EL (cell line): ENCODE results near the gene FAM83F.
"Not testable (repeated sequence)": the region's sequence is repeated elsewhere in the genome, so short reads cannot be mapped to it uniquely, and the experiment has no call there.

ENCODE experiments used
- DNase-seq: peaks from one replicate; pipeline ENCODE4 v3.0.0-alpha.2; 2016

The FAM83F gene

DNA sequence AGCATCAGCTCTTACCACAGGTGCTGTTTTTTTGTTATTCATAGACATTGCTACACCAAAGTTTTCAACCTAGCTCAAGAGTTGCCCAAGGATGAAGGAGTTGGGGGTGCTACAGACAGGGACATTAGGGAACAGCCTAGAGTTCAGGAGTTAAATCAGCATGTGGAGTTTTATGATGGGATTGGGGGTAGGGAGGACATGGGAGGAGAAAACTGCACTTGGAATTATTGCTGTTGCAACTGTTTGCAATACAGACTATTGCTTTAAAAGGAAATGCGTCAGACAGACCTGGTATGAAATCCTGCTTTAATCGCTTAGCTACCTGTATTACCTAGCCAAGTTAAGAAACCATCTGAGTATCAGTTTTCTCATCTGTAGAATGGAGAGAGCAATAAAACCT lies 28.3 kb upstream of the FAM83F start:
- no peak for DNase-seq

DNA sequence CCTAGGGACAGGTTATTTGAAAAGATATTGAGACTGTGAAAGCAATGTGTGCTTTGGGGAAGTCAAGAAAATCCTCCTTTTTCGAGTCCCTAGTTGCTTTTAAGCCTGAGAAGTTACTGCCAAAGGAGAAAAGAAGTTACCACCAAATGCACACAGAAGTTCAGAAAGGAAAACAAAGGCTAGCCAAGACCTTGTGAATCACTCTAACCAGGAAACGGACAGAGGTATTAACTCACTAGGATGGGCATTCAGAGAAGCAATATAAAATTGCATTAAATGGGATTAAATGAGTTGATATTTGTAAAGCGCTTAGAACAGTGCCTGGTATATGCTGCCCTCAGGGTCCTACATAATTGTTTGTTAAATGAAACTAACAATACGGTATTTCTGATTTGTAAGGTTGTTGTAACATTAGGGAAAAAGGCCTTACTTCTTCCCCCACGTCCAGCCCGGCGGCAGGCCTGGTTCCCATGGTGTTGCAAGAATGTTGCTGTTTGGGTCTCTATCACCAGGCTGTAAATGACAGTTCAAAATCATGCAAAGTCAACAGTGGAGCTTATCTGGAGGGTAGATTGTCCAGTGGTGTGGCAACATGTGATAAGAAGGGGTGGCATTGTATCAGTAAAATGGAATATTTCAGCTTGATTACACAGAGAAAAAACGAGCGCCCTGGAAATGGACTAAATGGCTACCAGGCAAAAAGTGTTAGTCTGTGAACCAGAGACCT lies 27.5 kb upstream of the FAM83F start:
- peak; percentile 10 for DNase-seq

DNA sequence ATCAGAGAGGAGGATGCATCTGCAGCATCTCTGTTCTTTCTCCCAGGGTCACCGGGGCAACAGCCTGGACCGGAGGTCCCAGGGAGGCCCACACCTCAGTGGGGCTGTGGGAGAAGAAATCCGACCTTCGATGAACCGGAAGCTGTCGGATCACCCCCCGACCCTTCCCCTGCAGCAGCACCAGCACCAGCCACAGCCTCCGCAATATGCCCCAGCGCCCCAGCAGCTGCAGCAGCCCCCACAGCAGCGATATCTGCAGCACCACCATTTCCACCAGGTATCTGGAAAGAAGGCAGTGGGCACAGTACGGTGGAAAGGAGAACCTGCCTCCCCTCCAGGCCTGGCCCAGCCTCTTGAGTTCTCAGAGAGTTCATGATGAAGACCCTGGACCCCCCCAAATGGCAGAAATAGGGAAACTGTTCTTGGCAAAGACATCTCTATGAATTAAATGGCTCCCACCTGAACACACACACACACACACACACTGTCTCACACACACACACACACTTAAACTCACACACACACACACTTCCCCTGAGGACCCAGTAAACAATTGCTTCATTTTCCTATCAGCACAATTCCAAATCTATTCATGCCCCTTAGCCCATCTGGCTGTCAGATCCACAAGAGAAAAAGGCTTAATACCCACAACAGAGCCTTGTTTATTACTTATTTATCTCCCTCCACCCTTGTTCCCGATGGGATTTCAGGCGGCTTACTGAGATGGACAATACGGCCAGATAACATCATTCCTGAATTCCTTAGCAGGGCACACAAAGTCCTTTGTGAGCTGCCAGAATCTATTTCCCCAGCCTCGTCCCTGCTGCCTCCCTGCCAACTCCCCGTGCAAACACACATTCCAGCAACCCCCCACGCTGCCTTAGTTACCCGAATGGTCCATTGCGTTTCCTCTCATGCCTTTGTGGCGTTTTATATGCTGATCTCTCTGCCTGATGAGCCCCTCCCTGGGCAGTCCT lies 26.5 kb upstream of the FAM83F start:
- DNase-seq = no peak

DNA sequence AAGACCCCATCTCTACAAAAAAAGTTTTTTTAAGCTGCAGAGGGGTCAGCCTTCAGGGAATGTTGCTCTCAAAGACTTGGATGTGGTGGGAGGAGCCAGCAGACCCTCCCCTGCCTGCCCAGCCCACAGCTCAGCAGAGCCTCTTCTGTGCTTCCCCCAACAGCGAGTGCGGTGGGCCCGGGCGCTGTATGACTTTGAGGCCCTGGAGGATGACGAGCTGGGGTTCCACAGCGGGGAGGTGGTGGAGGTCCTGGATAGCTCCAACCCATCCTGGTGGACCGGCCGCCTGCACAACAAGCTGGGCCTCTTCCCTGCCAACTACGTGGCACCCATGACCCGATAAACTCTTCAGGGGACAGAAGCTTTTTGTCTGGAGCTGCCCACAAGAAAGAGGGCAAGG lies 24.0 kb upstream of the FAM83F start:
- no peak for DNase-seq

DNA sequence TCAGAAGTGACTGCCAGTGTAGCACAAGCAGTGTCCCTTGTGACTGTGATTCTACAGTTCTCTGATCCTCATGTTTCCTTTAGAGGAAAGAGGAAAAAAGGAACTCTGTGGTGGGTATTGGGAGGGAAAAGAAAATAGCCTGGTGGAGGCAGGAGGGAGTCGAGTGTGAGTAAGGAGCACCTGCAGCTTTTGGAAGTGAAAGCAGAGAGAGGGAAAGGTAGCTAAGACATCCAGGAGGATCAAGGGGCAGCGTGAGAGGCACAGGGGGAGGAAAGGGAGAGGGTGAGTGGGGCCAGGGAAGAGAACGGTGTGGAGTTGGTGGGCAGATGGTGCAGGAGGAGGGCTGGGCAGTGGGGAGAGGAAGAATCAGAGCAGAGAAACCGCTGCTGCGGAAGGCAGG lies 22.1 kb upstream of the FAM83F start:
- no peak for DNase-seq

DNA sequence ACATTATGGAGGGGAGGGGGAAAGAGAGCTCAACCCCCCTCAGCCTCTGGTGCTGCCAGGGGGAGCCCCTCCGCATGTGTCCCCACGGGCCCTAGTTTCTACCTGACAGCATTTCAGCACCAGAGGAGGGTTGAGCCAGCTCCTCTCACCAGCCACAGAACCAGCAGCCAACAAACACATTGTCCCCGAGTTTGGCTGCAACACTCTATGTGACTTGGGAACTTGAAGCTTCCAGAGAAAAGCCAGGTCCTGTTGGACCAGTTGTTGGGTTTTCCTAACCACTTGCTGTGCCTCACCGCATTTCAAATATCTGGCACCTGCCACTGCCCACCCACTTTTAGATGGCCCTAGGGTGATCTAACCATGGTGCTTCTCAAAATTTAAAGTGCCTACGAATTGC lies 21.1 kb upstream of the FAM83F start:
- DNase-seq = no peak

GRCh38 chr22:39974065-39974464 lies 20.7 kb upstream of the FAM83F start:
- DNase-seq = no peak

GRCh38 chr22:39979048-39979447 lies 15.7 kb upstream of the FAM83F start:
- no peak for DNase-seq

- DNase-seq = no peak
Measured at GRCh38 chr22:39979458-39979857, 15.3 kb upstream of the FAM83F start.

- no peak for DNase-seq
Measured at GRCh38 chr22:39980596-39980995, 14.2 kb upstream of the FAM83F start.

DNA sequence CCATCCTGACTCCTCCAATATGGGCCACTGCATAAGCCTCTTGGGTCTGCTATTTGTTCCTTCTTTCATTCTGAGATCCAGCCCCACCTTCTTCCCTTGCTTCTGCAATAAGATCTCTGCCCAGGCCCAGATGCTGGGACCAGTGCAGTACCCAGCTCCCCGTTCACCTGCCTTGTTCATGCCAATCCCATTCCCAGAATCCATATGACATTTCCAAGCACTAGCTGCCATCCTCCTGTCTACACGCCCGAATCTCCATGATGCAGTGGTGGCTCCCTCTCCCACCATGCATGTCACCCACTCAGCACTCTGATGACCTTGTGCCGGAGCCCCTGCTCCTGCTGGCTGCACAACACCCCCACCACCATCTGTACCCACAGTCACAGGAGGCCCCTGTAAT lies 11.4 kb upstream of the FAM83F start:
- no peak for DNase-seq

DNA sequence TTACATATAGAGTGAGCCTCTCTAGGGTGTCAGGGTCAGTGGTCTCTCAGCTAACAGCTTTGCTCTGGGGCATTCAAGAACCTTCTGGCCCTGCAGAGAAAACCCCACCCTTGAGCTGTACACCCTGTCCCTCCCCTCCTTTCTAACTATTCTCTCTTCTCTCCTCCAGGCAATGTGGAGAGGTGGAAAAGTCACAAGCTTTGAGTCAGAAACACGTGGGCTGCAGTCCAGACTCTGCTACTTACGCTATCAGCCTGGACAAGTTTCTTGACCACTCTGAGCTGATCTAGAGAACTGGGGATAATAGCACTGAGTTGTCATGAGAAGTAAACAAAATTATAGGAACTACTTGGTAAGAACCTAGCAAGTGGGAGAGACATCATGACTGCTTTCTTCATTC lies 10.7 kb upstream of the FAM83F start:
- no peak for DNase-seq

DNA sequence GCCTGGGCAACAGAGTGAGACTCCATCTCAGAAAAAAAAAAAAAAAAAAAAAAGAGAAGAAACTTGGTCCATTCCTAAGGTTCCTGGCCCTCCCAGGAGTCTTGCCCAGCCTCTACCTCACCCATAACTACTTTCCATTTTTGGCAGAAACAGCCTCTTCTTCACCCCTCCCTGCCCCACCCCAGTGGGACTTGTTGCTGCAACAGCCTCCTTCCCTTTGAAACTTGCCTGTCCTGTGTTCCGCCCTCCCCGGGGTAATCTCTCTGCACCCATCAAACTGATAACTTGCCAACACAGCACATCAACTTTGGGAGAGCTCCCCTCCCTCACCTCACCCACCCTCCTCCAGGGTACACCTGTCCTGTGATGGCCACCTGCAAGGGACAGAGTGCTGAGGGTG lies 10.0 kb upstream of the FAM83F start:
- no peak for DNase-seq

DNA sequence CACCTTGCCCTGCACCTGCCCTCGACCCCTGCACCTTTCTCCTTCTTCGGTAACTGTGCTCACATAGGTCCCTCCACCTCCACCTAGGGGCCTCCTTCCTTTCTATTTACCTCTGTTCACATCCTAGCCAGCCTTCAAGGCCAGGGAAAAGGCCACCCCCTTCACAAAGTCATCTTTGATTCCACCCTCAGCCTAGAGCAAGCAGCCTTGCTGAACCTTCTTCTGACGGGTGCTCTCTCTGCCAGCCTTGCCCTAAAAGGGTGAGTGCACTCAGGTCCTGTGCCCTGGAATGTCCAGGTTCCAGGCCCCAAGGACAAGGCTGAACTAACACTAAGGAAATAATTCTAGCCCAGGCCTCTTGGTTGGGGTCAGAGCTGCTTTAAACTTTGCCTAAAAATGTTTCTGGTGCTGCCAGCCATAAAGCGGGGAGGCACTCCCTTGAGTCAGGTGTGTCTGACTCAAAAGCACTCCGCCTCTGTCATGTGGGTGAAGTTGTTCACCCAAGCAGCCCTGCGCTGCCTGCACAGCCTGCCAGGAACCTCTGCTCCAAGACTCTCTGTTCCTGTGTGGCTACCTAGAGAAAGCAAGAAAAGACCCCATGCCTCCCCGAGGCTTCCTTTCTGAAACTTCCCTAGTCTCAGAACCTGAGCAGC lies 9.2 kb upstream of the FAM83F start:
- DNase-seq = no peak

DNA sequence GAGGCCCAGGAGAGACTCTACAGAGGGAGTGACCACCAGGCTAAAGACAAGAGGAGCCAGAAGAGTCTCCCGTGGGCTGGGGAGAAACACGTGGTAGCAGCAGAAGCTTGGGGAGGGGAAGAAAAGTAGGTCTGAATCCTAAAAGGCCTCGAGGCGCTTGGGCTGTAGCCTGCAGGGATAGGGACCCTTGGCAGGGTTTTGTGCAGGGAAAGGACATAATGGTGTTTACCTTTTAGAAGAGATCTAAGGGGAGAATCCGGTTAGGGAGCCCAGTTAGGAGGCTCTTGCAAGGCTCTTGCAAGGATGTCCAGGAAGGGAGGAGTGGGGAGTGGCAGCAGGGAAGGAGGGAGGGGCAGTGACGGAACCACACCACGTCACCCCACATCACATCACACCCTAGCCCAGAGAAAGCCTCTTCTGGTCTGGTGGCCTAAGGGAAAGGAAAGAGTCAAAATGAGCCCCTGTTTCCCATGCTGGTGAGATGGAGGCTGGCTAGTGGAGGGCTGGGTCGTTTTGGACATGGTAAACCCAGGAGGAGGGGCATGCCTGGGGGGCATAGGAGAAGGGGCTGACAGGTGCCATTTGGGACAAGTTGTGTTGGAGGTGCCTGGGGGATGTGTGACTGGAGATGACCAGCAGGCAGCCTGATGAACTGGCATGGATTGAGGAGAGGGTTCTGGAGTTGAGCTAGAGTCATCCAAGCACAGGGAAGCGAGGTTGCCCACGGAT lies 6.2 kb upstream of the FAM83F start:
- no peak for DNase-seq

GRCh38 chr22:39989633-39990032 lies 5.1 kb upstream of the FAM83F start:
- DNase-seq = no peak

- no peak for DNase-seq
Measured at GRCh38 chr22:39990686-39991085, 4.1 kb upstream of the FAM83F start.

- no peak for DNase-seq
Measured at GRCh38 chr22:39991159-39991860, 3.4 kb upstream of the FAM83F start.

GRCh38 chr22:39992088-39992826 lies 2.5 kb upstream of the FAM83F start:
- no peak for DNase-seq

DNA sequence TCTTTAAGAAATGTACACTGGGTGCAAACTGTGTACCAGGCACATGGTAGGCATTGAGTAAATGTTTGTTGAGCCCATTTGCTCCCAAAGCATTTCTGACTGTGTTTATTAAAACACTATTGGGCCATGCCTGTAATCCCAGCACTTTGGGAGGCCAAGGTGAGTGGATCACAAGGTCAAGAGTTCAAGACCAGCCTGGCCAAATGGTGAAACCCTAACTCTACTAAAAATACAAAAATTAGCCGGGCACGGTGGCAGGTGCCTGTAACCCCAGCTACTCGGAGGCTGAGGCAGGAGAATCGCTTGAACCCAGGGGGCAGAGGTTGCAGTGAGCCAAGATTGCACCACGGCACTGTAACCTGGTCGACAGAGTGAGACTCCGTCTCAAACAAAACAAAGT lies 1.9 kb upstream of the FAM83F start:
- not testable (repeated sequence) for DNase-seq

GRCh38 chr22:39994041-39994565 lies 651 bp upstream of the FAM83F start:
- DNase-seq = no peak
